GM21723 (cell line): ENCODE results near the gene ABR.
"Not testable (repeated sequence)": the region's sequence is repeated elsewhere in the genome, so short reads cannot be mapped to it uniquely, and the experiment has no call there.

Source experiments
- ATAC-seq: cut with Tn5 transposase; IDR thresholded peaks from one replicate; pipeline ENCODE4 v1.9.1; 2021; ENCODE audit warnings: mild to moderate bottlenecking, moderate library complexity; ENCODE audit not compliant: unreplicated experiment

ABR gene

GRCh38 chr17:1202291-1202690 lies 22.5 kb upstream of the ABR start:
- ATAC-seq: no peak

- no peak for ATAC-seq
Measured at GRCh38 chr17:1201132-1201702, 21.4 kb upstream of the ABR start.

GRCh38 chr17:1199271-1199743 lies 19.5 kb upstream of the ABR start:
- ATAC-seq: not testable (repeated sequence)

- ATAC-seq: peak; percentile 63
Measured at GRCh38 chr17:1197781-1198490, 18.2 kb upstream of the ABR start.

GRCh38 chr17:1197379-1197778 lies 17.6 kb upstream of the ABR start:
- ATAC-seq: peak; percentile 3

DNA sequence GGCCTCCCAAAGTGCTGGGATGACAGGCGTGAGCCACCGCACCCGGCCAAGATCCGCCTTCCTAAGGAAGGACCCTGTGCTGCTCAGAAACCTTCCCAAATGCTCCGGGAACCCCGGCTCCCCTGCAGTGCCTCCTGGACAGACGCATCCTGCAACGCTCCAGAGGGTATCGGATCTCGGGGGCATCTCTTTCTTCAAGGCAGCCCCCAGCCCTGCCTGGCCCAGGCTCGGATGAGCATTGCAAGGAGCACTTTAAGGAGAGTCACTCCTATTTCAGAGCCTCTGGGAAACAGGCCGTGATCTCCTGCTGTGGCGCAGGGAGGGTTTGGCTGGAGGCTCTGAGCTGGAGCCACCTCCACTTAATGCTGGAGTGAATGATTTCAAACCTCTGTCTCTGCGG lies 17.2 kb upstream of the ABR start:
- no peak for ATAC-seq

GRCh38 chr17:1192911-1193699 lies 13.3 kb upstream of the ABR start:
- ATAC-seq: no peak

DNA sequence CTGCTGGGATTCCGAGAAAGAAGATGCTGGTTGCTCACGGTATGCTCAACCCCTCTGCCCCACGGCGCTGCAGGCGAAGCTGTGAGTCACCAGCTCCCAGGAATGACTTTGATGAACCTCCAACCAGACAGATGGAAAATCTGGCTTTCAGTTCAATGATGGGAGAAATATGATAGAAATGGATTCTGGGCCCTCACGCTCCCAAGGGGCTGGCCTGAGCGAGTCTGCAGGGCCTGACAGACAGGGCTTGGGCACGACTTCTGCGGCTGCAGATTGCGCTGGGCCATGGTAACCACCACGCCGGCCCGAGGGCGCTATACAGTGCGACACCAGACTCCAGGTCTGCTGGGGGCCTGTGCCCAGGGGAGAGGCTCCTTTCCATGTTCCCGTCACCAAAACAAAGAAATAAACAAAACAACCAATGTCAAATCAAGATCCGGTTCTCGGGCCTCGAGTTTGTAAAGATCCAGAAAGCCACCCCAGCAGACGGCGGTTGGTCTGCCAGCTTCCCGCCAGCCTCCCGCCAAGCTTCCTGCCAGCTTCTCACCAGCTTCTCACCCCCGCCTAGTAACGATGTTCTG lies 11.1 kb upstream of the ABR start:
- ATAC-seq: no peak

- no peak for ATAC-seq
Measured at GRCh38 chr17:1188812-1189504, 9.2 kb upstream of the ABR start.

GRCh38 chr17:1186923-1187771 lies 7.4 kb upstream of the ABR start:
- ATAC-seq: no peak

GRCh38 chr17:1186214-1186820 lies 6.5 kb upstream of the ABR start:
- ATAC-seq: no peak

- peak; percentile 50 for ATAC-seq
Measured at GRCh38 chr17:1183171-1183873, 3.5 kb upstream of the ABR start.

- no peak for ATAC-seq
Measured at GRCh38 chr17:1182811-1183170, 3.0 kb upstream of the ABR start.

DNA sequence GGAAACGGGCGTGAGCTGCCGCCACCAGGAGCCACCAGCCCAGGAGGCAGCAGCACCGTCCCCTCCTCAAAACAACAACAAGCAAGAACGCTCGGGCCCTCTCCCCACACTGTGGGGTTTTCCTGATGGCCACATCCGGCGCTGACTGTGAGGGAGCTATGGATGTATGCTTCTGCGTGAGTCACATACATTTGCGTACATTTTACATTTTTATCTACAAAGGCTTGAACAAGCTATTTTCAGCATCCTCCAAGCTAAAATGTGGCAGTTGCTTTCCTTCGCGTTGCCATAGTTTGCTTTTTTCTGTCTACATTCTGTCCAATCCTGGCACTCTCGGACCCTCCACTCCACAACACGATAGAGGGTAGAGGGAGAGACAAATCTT lies 2.0 kb upstream of the ABR start:
- no peak for ATAC-seq

DNA sequence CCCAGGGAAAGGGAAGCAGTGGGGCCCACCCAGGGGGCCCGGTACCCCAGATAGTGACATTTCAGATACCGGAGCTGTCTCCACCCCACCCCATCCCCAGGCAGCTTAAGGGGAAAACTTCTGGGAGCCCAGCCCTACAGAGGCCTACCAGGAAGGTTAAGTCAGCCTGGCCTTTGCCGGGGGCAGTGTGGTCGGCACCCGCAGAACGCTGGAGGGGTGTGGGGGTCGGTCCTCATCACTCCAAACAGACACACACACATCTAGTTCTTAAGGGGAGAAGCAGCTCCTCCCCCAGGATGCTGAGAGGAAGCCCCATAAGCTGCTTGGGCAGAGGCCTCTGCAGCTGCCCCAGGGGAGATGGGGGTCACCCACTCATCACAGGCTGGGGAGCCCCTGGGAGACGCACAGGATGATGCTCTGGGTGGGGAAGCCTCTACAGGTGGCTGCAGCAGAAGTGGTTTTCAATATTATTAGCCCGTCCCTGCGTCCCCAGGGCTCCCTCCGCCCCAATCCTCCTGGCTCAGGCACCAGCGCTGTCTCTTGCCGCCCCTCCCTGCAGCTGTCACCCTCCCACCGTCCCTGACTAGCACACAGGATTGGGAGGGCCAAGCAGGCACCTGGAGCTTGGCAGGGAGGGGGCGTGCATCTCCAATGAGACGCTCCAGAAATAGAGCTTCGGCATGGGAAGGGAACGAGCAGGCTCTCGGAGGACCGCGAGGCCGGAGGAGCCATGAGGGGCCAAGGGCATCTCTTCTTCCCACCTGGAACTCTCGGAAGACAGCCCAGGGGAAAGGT lies 1.4 kb upstream of the ABR start:
- ATAC-seq: no peak

- no peak for ATAC-seq
Measured at GRCh38 chr17:1179112-1179817, 516 bp downstream of the ABR start.

DNA sequence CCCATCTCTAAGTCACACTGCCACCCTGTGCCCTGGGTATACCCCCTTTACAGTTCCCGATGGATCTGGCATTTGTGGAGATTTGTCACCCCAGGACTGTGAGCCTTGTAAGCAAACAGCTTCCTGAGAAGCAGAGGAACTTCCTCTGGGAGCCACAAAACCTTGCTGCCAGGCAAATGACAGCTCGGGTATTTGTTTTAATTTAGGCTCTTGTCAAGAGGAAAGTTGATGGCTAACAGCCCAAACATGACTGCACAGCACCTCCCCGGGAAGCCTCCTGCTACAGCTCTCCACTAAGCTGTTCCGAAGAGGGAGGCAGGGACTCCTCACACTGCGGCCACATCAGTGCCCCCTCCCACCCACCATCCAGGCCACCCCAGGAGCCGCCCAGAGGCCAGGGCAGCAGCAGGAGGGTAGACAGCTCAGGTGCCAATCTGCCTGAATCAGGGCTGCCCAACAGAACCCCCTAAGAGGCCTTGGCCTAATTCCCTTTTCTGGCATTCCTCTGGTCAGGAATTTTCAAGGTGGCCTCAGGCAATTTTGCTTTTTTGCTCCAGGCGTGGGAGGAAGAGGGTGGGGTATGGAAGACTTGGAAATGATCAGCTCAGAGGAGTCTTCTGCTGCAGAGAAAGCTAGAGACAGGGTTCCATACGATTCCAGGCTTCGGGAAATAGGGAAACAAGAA lies 2.6 kb downstream of the ABR start:
- ATAC-seq: no peak
